HG03280 (cell line): ENCODE measurements around the gene PPARG.
"Not testable (repeated sequence)": the region's sequence is repeated elsewhere in the genome, so short reads cannot be mapped to it uniquely, and the experiment has no call there.

Experiments used
- ATAC-seq: cut with Tn5 transposase; IDR thresholded peaks from one replicate; pipeline ENCODE4 v1.9.1; 2021; ENCODE audit warnings: mild to moderate bottlenecking, moderate library complexity; ENCODE audit not compliant: unreplicated experiment

Gene PPARG

GRCh38 chr3:12372741-12373280 lies 83.9 kb downstream of the PPARG start:
- ATAC-seq = no peak

- no peak for ATAC-seq
Measured at GRCh38 chr3:12375572-12375971, 86.7 kb downstream of the PPARG start.

GRCh38 chr3:12379640-12380429 lies 91.0 kb downstream of the PPARG start:
- ATAC-seq = no peak

GRCh38 chr3:12380461-12380860 lies 91.6 kb downstream of the PPARG start:
- no peak for ATAC-seq

GRCh38 chr3:12381199-12381598 lies 92.3 kb downstream of the PPARG start:
- ATAC-seq = no peak

GRCh38 chr3:12383218-12383617 lies 94.3 kb downstream of the PPARG start:
- no peak for ATAC-seq

- no peak for ATAC-seq
Measured at GRCh38 chr3:12384451-12385233, 95.8 kb downstream of the PPARG start.

GRCh38 chr3:12386514-12387291 lies 97.8 kb downstream of the PPARG start:
- ATAC-seq = not testable (repeated sequence)

- no peak for ATAC-seq
Measured at GRCh38 chr3:12388185-12388584, 99.3 kb downstream of the PPARG start.

GRCh38 chr3:12392101-12392878 lies 103.4 kb downstream of the PPARG start:
- no peak for ATAC-seq

- no peak for ATAC-seq
Measured at GRCh38 chr3:12393894-12394293, 105.0 kb downstream of the PPARG start.

GRCh38 chr3:12394569-12395271 lies 105.8 kb downstream of the PPARG start:
- peak; percentile 12 for ATAC-seq

GRCh38 chr3:12395349-12396012 lies 106.6 kb downstream of the PPARG start:
- ATAC-seq = peak; percentile 92

- ATAC-seq = no peak
Measured at GRCh38 chr3:12396471-12396870, 107.6 kb downstream of the PPARG start.

- no peak for ATAC-seq
Measured at GRCh38 chr3:12399226-12399625, 110.4 kb downstream of the PPARG start.

GRCh38 chr3:12400616-12401194 lies 111.8 kb downstream of the PPARG start:
- no peak for ATAC-seq

GRCh38 chr3:12401208-12401607 lies 112.3 kb downstream of the PPARG start:
- ATAC-seq = no peak

GRCh38 chr3:12405432-12406272 lies 116.8 kb downstream of the PPARG start:
- no peak for ATAC-seq
